ELF-1 (cell line): Measurements from ENCODE around the gene JAK1.
"Not testable (repeated sequence)": the region's sequence is repeated elsewhere in the genome, so short reads cannot be mapped to it uniquely, and the experiment has no call there.

ENCODE experiments used
- DNase-seq: peaks from one replicate; pipeline ENCODE4 v3.0.0-alpha.2; 2016; ENCODE audit warnings: low read depth, low spot score

The JAK1 gene

DNA sequence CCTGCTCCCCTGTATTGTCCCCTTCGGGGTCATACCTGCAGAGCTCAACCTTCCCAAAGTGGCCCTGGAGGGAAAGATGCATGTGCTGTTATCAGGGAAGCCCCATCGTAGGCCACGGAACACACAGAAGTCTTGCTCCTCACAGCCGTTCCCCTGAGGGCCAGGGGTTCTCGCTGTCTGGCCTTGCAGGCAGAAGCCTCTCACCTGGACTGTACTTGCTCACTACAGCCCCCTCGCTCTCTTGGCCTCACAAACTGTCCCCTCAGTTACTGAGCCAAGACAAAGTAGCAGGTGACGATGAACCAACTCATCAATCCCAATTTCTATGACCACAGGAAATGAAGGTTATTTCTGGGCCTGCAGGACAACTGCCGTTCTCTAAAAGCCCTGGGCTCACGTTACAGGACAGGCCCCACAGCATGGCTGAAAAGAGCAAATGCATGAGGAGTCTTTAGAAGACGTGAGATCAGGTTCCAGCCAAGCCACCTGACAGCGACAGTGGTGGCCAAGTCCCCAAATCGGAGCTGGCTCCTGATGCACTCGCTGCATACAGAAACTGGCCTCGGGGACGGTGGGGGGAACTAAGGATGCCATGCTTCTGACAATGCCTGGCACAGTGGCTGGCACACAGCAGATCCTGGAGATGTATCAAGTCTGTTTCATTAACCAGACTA, 126.5 kb downstream of the JAK1 start:
- no peak for DNase-seq

DNA sequence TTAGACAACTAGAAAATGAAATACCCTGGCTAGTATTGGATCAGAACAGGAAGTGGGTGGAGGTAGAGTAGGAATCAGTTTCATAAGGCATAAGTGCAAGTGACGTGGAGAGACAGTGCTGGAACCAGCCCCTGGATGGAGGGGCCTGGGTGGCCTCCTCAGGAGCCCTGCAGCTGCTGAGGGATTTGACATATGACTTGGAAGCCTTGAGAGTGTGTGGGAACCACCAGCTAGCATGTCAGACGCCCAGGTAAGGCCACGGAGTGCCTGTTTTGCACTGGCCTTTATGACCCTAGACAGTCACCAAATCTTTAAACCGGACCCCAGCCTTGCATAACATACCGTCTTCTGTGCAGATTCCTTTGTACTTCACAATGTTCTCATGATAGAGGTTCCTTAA, 127.1 kb downstream of the JAK1 start:
- no peak for DNase-seq

DNA sequence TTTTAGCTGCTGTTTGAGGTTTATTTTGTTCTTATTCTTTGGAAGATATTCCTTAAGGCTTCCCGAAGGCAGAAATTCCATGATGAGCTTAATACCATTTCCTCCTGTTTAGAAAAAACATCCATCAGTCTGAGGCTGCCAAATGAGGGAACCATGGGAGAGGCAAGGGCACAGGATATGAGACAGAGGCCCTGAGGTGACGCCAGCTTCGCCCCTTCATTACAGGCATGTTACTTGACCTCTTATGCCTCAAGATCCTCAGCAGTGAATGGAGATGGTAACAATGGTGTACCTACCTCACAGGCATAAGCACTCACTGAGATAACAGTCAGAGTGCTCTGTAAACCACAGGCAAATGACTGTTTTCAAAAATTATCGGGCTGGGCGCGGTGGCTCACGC, 127.9 kb downstream of the JAK1 start:
- no peak for DNase-seq

DNA sequence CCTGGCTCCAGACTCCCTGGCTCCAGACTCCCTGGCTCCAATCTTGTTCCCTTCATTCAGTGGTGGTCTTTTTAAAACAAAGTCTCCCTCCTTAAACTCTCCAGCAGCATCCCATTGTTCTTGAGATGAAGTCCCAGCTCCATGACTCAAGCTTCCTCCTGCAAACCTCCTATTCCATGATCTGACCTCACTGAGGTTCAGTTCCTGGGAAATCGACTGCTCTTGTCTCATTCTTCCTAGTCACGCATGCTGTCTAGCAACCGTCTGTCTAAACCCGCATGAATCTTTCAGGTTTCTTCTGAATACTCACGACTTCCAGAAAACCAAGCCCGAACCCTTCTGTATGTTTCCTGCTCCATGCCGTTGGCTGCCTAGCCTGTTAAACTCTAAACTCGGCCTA, 129.5 kb downstream of the JAK1 start:
- DNase-seq = no peak

DNA sequence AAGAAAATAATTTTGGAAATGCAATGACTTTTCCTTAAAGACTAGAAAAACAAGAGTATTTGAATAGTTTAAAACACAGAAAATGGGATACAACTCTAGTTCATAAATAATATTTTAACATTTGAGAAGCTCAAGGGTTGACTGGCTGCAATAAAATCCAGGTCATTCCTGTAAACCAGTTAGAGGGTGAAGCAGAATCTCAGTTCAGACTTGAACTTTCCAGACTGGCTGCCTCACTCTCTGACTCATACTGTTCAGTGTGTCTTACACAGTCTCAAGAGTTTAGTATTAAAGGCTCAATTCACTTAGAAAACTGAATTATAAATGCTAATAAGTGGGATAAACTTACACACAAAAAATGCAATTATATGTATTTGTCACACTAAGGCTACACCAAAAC, 131.6 kb downstream of the JAK1 start:
- DNase-seq = no peak

DNA sequence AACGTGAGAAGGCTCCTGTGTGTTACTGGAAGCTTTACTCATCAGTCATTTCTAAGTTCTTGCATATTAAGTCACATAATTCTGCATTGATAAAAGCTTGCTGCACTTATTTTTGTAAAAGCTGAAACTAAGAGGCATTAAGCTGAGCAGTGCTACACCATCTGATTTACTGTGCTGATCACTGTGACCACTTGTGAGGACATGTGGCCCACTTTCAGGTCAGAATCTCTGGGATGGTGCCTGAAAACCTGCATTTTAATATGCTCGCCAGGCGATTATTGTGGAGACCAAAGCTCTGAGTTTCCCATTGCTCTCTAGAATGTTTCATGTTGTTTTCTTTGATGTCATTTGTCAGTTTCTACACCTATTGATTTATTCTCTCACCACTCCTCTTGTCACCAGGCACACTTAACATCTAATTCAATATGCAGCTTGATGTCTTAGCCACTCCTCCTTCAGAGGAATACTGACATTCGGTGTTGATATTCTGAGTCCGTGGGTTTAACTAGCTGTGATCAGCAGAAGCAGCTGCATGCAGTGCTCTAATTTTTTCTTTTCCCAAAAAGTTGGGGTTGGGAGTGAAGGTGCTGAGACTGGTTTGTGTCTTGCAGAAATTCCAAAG, 136.2 kb downstream of the JAK1 start:
- DNase-seq = no peak

DNA sequence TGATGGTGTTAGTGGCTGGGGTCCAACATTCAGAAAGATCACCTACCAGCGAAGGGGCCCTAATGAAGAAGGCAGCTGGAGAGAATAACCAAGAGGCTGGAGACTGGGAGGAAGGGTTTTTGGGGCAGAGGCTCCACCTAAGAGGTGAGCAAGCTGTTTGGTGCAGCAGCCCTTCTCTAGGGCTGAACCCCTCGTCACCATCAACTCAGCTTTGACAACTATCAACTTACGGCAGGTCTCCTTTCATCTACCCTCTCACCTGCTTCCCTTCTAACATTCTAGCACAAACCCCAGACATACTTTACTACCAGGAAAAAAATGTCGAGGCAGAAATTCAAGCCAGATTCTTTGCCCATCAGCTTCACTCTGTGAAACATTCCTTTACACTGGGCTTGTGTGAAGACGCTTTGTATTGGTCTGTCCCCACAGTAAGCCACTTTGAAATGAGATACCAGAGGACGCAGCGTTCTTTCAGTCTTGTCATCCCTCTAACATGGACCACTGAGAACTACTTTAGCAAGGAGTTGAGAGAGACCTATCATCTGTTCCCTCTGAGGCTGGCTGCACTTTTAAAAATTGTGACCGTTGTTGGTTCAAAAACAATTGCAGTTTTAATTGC, 136.8 kb downstream of the JAK1 start:
- DNase-seq = peak; percentile 18

DNA sequence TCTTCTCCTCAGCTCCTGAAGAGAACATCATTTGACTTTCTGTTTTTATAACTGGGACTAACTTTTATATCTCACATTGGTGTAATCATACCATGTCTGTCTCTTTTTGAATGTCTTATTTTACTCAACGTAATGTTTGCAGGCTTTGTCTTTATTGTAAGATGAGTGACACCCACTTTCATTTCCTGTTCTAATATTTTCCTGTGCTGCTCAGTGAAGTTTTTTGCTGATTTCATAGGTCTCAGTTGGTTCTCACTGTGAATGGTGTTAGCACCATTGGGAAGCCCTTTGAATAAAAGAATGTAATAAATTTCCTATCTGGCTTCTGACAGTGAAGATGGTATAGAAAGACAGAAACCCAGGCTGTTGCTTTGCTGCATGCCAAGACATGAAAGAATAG, 137.5 kb downstream of the JAK1 start:
- DNase-seq = no peak

DNA sequence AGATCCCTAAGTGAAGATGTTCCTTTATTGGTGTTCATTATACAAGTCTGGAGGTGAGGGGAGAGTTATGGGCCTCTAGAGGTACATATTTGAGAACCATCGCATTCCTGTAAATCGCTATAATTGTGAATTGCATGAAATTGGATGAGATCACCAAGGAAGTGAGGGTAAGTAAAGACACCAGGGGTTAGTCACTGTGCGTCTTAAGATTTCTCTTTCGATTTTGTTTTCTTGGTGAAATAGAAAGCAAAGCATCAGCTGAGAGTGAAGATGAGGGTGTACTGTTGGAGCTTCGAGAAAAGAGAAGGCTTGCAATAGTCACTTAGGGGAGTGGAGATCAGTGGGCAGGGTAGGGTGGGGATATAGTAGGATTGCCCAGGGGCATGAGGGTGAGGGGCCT, 139.4 kb downstream of the JAK1 start:
- DNase-seq = no peak

DNA sequence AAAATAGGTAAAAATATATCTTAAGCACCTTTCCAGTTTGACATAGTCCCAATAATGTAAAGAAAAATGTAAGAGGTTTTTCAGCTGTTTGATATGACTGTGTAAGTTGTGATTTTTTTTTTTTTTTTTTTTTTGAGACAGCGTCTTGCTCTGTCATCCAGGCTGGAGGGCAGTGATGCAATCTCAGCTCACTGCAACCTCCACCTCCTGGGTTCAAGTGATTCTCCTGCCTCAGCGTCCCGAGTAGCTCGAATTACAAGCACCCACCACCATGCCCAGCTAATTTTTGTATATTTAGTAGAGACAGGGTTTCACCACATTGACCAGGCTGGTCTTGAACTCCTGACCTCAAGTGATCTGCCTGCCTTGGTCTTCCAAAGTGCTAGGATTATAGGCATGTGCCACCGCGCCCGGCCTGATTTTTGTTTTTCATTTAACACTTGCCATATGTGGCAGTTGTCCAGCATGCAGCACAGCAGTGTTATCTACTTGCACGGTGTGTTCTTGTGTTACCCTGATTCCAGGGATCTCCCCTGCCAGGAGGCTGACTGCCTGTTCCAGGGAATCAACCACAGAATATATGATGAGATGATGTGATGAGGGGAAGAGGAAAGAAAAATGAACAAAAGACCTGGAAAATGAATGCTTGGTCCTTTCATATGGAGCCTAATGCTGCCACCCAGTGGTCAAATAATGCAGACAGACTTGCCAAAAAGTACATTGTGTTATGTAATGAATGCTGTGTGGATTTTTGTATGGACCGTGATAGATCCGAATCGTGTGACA, 142.5 kb downstream of the JAK1 start:
- DNase-seq = peak; percentile 54

DNA sequence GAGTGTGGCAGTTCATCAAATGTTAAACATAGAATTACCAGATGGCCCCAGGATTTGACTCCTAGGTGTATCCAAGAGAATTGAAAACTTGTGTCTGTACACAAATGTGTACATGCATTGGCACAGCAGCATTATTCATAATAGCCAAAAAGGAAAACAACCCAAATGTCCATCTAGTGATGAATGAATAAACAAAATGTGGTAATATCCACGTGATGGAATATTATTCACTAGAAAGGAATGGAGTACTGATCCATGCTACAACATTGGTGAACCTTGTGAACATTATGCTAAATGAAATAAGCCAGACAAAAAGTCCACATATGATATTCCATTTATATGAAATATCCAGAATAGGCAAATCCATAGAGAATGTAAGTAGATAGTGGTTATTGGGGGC, 143.7 kb downstream of the JAK1 start:
- DNase-seq = no peak

DNA sequence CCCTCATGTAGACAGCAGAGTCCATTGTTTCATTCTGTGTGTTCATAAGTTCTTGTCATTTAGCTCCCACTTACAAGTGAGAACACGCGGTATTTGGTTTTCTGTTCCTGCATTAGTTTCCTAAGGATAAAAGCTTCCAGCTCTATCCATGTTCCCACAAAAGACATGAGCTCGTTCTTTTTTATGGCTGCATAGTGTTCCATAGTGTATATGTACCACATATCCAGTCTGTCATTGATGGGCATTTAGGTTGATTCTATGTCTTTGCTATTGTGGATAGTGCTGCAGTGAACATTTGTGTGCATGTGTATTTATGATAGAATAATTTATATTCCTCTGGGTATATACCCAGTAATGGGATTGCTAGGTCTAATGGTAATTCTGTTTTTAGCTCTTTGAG, 145.8 kb downstream of the JAK1 start:
- DNase-seq = not testable (repeated sequence)

DNA sequence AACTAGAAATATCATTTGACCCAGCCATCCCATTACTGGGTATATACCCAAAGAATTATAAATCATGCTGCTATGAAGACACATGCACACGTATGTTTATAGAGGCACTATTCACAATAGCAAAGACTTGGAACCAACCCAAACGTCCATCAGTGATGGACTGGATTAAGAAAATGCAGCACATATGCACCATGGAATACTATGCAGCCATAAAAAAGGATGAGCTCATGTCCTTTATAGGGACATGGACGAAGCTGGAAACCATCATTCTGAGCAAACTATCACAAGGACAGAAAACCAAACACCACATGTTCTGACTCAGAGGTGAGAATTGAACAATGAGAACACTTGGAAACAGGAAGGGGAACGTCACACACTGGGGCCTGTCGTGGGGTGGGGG, 149.0 kb downstream of the JAK1 start:
- not testable (repeated sequence) for DNase-seq

DNA sequence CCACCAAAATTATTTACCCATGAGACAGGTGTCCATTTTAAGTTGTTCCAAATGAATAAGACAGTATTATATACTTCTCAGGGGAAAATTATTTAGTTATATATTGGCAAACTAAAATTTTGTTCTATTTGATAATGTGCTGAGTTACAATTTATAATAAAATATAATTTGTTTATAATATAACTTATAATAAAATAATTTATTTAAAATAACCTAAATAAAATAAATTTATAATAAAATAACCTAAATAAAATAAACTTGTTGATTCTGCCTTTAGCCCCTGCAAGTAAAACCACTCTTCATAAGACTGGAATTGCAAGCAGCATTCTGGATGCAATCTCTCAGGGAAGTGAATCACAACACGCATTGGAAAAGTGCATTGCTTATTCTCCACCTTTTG, 151.9 kb downstream of the JAK1 start:
- DNase-seq = no peak

DNA sequence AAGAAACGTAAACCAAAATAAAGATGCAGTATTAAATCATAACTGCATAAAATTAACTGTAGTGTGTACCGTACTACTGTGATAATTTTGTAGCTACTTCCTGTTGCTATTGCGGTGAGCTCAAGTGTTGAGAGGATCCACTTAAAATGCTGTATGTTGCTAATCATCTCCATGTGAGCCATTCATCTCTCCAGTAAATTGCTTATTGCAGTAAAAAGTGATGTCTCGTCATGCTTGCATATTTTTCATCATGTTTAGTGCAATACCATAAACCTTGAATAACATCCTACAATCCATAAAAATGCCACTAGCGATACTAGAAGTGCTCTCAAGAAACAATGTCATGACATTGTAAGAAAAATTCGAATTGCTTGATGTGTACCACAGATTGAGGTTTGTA, 155.2 kb downstream of the JAK1 start:
- no peak for DNase-seq

DNA sequence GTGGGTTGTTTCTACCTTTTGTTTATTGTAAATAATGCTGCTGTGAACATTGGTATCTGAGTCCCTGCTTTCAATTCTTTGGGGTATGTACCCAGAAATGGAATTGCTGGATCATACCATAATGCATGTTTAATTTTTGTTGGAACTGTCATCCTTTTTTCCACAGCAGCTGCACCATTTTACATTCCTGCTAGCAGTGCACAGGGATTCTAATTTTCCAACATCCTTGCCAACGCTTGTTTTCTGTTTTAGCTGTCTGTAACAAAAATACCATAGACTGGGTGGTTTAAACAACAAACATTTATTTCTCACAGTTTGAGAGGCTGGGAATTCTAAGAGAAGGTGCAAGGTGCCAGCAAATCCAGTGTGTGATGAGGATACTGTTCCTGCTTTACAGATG, 156.3 kb downstream of the JAK1 start:
- no peak for DNase-seq

DNA sequence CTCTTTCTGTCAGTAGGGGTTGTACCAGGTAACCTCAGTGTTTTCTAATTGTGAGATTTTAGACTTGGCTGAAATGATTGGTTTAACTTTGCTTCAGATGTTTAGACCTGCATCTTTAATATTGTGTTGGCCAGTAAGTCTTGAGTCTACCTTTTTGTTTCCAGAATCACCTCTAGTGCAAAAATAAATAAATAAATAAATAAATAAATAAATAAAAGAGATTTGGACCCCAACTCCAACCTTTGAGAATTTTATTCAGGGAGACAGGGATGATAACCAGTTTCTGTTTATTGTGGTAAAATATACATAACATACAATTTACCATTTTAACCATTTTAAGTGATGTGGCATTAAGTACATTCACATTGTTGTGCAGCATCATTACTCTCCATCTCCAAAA, 157.0 kb downstream of the JAK1 start:
- DNase-seq = no peak

DNA sequence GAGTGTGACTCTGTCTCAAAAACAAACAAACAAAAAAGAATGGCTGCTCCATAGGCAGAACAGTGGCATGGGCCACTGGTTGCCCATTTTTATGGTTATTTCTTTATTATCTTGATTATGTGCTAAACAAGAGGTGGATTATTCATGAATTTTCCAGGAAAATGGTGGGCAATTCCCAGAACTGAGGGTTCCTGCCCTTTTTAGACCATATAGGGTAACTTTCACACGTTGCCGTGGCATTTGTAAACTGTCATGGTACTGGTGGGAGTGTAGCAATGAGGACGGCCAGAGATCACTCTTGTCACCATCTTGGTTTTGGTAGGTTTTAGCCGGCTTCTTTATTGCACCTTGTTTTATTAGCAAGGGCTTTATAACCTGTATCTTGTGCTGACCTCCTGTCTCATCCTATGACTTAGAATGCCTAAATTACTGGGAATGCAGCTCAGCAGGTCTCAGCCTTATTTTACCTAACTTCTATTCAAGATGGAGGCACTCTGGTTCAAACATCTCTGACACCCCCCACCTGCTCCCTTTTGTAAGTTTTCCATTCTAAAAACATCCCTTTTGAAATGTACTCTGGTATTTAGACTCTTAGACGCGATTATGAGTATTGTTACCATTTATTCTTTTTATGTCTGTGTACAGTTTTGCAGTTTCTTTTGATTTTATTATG, 164.4 kb downstream of the JAK1 start:
- DNase-seq = no peak

DNA sequence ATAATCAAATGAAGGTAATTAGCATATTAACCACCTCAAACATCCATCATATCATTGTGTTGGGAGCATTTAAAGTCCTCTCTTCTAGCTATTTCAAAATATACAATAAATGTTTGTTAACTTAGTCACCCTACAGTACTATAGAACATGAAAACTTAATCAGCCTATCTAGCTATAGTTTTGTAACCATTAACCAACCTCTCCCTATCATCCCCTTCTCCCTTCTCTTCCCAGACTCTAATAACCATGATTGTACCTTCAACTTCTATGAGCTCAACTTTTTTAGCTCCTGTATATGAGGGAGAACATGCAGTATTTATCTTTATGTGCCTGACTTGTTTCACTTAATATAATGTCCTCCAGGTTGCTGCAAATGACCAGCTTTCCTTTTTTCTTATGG, 167.5 kb downstream of the JAK1 start:
- no peak for DNase-seq

DNA sequence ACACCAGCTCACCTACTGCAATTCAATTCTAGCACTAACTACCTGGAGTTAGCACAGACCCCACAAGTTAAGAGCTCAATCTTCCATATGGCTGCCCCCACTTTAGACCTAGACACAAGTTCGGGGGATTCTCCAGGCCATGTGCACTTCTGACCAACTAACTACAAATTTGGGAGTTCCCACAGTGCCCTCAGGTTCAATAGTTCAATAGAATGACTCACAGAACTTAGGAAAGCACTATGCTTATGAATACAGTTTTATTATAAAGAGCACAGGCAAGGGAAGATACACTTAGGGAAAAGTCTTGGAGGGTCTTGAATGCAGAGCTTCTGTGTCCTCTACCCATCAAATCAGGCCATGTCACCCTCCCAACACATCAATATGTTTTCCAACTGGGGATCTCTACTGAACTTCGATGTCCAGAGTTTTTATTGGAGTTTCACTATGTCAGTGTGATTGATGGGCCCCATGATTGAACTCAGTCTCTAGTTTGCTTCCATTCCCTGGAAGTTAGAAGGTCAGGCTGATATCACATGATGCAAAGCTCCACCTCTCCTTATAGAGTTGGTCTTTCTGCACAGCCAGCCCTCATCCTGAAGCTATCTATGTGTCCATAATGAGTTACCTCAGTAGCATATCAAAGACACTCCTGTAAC, 175.4 kb downstream of the JAK1 start:
- DNase-seq = no peak
